NCI-H345 treated with DMSO at 0.1 percent for 48 hours (cell line): ENCODE data around the gene SUPT20HL1.
"Not testable (repeated sequence)": the region's sequence is repeated elsewhere in the genome, so short reads cannot be mapped to it uniquely, and the experiment has no call there.

Experiments
- DNase-seq: peaks from one replicate; lab custom pipeline; 2025; ENCODE audit not compliant: unreplicated experiment; lab: John Stamatoyannopoulos, UW

Gene SUPT20HL1

GRCh38 chrX:24360272-24360671, at the start of gene SUPT20HL1:
TSS of gene SUPT20HL1 (plus strand) at chrX:24360639. CDS start at chrX:24362761, 2,122 bp downstream.
- DNase-seq: no peak

- DNase-seq: not testable (repeated sequence)
Observed at GRCh38 chrX:24310916-24311315, 49.5 kb upstream of the SUPT20HL1 start.

GRCh38 chrX:24311507-24312248, 48.8 kb upstream of the SUPT20HL1 start:
- DNase-seq: not testable (repeated sequence)

GRCh38 chrX:24312249-24312607, 48.2 kb upstream of the SUPT20HL1 start:
- not testable (repeated sequence) for DNase-seq

- DNase-seq: no peak
Observed at GRCh38 chrX:24314019-24314635, 46.3 kb upstream of the SUPT20HL1 start, which contains the start of gene SUPT20HL2. TSS of gene SUPT20HL2 (minus strand) at chrX:24314069. CDS start at chrX:24313315, 754 bp downstream.

GRCh38 chrX:24316111-24316510, 44.3 kb upstream of the SUPT20HL1 start:
- no peak for DNase-seq

- no peak for DNase-seq
Observed at GRCh38 chrX:24317567-24317966, 42.9 kb upstream of the SUPT20HL1 start.

- no peak for DNase-seq
Observed at GRCh38 chrX:24321741-24322395, 38.6 kb upstream of the SUPT20HL1 start.

- no peak for DNase-seq
Observed at GRCh38 chrX:24325231-24325630, 35.2 kb upstream of the SUPT20HL1 start.

- no peak for DNase-seq
Observed at GRCh38 chrX:24332878-24333277, 27.6 kb upstream of the SUPT20HL1 start.

GRCh38 chrX:24333371-24333770, 27.1 kb upstream of the SUPT20HL1 start:
- no peak for DNase-seq

- no peak for DNase-seq
Observed at GRCh38 chrX:24334461-24334860, 26.0 kb upstream of the SUPT20HL1 start.

- no peak for DNase-seq
Observed at GRCh38 chrX:24335871-24336270, 24.6 kb upstream of the SUPT20HL1 start.

GRCh38 chrX:24339911-24340310, 20.5 kb upstream of the SUPT20HL1 start:
- no peak for DNase-seq

GRCh38 chrX:24340501-24340900, 19.9 kb upstream of the SUPT20HL1 start:
- no peak for DNase-seq

GRCh38 chrX:24341795-24342194, 18.6 kb upstream of the SUPT20HL1 start:
- no peak for DNase-seq

- DNase-seq: no peak
Observed at GRCh38 chrX:24343719-24344118, 16.7 kb upstream of the SUPT20HL1 start.

GRCh38 chrX:24347881-24348280, 12.6 kb upstream of the SUPT20HL1 start:
- no peak for DNase-seq

GRCh38 chrX:24350217-24350616, 10.2 kb upstream of the SUPT20HL1 start:
- DNase-seq: no peak

GRCh38 chrX:24355095-24355494, 5.3 kb upstream of the SUPT20HL1 start:
- DNase-seq: no peak

GRCh38 chrX:24357106-24357505, 3.3 kb upstream of the SUPT20HL1 start:
- no peak for DNase-seq
